GM12872 (cell line): ENCODE data around the gene SIMC1.

Source experiments
- CTCF ChIP-seq: IDR thresholded peaks from 3 replicates; pipeline ENCODE4 v1.5.1; 2011; ENCODE audit warnings: low read depth, mild to moderate bottlenecking, low read length, moderate library complexity; ENCODE audit not compliant: insufficient read depth

The SIMC1 gene

DNA sequence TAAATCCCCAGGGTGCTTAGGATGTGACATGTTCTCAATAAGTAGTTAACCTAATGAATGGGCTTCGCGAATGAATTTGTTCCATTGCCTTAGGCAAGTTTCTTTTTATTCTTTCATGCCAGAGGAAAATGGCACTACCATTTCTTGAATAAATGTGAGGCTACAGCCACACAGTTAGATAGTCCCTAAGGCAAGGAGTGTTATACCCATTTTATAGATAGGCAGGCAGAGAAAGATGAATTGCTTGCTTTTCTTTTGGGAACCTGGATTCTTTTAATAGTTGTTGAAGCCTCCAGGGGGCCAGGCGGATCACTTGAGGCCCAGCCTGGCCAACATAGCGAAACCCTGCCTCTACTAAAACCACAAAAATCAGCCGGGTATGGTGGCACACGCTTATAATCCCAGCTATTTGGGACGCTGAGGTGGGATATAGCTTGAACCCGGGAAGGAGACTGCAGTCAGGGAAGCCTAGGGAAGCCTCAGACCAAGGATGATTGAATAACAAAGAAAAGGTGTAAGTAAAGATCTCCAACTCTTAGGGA lies 149.2 kb downstream of the SIMC1 start:
- TF ChIP-seq CTCF = no peak

GRCh38 chr5:176388003-176388443 lies 149.8 kb downstream of the SIMC1 start:
- TF ChIP-seq CTCF = no peak

- no peak for TF ChIP-seq CTCF
These were observed 150.4 kb downstream of the SIMC1 start, which contains the start of the genes HIGD2A and NOP16 for GRCh38 chr5:176388444-176389134. Gene HIGD2A (plus strand): TSS chr5:176388751. CDS start chr5:176388820, 69 bp downstream. Gene NOP16 (minus strand): TSS chr5:176388598. CDS start chr5:176388539, 59 bp downstream.

- no peak for TF ChIP-seq CTCF
These were observed 151.2 kb downstream of the SIMC1 start for GRCh38 chr5:176389135-176390123.

DNA sequence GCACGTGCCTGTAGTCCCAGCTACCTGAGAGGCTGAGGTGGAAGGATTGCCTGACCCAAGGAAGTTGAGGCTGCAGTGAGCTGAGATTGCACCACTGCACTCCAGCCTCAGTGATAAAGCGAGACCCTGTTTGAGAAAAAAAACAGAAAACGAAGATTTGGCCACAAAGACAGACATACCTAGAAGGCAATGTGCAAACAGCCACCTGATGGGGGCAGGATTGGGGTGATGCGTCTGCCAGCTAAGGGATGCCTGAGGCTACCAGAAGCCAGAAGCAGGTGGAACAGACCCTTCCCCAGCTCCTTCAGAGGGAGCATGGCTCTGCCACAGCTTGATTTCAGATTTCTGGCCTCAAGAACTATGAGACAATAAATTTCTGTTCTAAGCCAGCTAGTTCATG lies 153.3 kb downstream of the SIMC1 start:
- TF ChIP-seq CTCF = no peak

DNA sequence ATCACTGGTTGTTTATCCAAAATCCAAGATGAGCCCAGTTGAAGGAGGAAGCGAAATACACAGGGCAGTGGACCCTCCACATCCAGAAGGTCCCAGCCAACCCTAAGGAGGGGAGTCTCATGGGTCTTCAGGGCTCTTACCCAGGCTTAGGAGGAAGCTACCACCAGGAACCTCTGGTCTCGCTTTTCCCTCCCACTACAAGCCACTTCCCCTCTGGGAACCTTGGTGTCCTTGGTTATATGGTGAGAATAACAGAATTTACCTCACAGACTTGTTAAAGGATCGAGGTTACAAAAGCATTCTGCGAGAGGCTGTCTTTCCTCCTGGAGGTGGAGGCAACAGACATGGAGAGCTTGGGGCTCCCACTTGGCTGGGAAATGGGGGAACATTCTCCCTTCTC lies 153.8 kb downstream of the SIMC1 start:
- TF ChIP-seq CTCF = no peak

DNA sequence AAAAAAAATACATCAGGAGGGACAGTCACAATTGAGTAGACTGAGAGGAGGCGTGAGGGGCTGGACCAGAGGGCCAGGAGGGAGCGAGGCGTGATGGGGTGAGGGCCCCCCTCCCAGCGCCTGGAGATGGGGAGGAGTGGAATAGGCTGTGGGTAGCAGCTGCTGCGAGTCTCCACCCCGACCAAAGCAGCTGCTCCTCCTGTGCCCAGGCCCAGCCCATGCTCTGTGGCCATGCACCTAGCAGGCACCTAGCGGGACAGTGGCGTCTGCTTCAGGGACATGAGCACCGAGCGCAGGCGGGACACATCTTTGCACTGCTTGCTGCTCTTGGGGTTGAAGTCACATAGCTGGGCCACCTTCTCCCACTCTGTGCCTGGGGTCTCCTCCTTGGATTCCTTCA lies 154.3 kb downstream of the SIMC1 start:
- TF ChIP-seq CTCF = no peak
